Measurements from ENCODE around the gene COL4A4. TPM values are rescaled to one million over a fixed set of nuclear protein-coding genes. Genes with fewer than 3 reads are reported as not detected.
"Not testable (repeated sequence)": the region's sequence is repeated elsewhere in the genome, so short reads cannot be mapped to it uniquely, and the experiment has no call there.

Gene COL4A4
- total RNA-seq, 1 donor from 2014 or later, result 20.5 TPM

DNA sequence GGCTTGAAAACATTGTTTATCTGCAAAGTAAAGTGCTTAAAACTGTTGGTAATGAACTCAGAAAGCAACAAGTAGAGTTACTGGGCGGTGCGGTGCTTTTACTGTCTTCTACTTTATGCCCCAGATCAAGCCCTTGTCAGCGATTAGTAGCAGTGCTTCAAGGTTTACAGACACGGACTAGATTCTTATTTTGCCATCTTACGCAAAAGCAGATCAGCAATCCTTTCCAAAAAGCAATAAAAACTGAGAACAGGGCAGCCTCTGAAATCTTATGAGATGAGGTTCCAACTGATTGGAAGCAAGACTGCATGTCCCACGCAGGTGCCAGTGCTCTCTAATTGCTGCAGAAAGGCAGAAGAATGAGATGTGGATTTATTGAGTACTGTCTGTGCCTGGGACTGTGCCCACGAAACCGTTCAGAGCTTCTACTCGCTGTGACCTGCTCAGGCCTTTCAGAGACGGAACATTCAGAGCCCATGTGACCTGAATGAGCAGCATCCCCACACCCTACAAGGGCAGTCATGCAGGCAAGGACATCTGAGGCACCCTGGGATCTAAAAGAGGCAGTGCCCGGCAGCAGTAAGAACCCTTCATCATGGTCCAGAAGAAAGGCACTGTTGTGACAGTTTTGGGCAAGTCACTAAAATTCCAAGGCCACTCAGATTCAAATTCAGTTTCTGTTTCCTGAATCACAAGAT is 16.1 kb upstream of the COL4A4 start:
- intact Hi-C loops (cut with DNase I), result no loop called here
- peak overlapping the region; percentile 8 to 23 for H3K4me3 ChIP-seq
- no peaks in the 10 kb centered on the region for H3K27me3 ChIP-seq
- peak overlapping the region in 1 of 2 donors; percentile 63 for H3K27ac ChIP-seq
- no peaks in the 10 kb centered on the region for H3K36me3 ChIP-seq
- TF ChIP-seq, protein P1, sequence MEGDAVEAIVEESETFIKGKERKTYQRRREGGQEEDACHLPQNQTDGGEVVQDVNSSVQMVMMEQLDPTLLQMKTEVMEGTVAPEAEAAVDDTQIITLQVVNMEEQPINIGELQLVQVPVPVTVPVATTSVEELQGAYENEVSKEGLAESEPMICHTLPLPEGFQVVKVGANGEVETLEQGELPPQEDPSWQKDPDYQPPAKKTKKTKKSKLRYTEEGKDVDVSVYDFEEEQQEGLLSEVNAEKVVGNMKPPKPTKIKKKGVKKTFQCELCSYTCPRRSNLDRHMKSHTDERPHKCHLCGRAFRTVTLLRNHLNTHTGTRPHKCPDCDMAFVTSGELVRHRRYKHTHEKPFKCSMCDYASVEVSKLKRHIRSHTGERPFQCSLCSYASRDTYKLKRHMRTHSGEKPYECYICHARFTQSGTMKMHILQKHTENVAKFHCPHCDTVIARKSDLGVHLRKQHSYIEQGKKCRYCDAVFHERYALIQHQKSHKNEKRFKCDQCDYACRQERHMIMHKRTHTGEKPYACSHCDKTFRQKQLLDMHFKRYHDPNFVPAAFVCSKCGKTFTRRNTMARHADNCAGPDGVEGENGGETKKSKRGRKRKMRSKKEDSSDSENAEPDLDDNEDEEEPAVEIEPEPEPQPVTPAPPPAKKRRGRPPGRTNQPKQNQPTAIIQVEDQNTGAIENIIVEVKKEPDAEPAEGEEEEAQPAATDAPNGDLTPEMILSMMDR (IDR thresholded peaks at IDR 0.05), result no peak
- no peaks in the 10 kb centered on the region for H3K9me3 ChIP-seq
- no peak for DNase-seq (ENCODE audit: low spot score in 2 of 2)
- H3K4me1 ChIP-seq, result peaks cover 0 to 5% of the 10 kb centered on the region in 2 donors

DNA sequence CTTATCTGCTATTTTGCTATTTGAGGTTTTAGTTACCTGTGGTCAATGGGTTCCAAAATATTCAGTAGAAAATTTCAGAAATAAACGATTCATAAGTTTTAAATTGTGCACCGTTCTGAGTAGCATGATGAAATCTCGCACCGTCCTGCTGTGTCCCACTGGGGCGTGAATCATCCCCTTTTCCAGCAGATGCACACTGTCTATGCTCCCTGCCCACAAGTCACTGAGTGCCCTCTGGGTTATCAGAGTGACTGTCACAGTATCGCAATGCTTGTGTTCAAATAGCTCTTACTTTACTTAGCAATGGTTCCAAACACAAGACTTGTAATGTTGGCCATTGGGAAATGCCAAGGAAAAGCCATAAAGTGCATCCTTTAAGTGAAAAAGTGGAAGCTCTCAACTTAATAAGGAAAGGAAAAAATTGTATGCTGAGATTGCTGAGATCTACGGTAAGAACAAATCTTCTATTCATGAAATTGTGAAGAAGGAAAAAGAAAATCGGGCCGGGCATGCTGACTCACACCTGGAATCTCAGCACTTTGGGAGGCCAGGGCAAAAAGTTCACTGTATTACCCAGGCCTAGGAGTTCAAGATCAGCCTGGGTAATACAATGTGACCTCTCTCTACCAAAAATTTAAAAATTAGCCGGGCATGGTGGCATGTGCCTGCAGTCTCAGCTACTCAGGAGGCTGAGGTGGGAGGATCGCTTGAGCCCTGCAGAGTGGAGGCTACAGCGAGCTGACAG is 13.8 kb upstream of the COL4A4 start:
- intact Hi-C loops (cut with DNase I), result no loop called here
- Histone ChIP-seq H3K36me3 (no peaks in the 10 kb centered on the region), H3K4me1 (peaks cover 0 to 5% of the 10 kb centered on the region in 2 donors), H3K27ac (no peak overlapping the region), H3K27me3 (no peaks in the 10 kb centered on the region), H3K4me3 (no peak overlapping the region), H3K9me3 (no peaks in the 10 kb centered on the region)
- DNase-seq (ENCODE audit: low spot score in 2 of 2), result no peak
- TF ChIP-seq, protein P1 (IDR thresholded peaks at IDR 0.05), result no peak

GRCh38 chr2:227171779-227172178 is 7.8 kb upstream of the COL4A4 start:
- H3K27ac ChIP-seq; H3K9me3 ChIP-seq; H3K27me3 ChIP-seq; DNase-seq (ENCODE audit: low spot score in 2 of 2); intact Hi-C loops (cut with DNase I); H3K4me3 ChIP-seq; H3K36me3 ChIP-seq; H3K4me1 ChIP-seq: not testable (repeated sequence)

GRCh38 chr2:227164763-227165291 is 822 bp upstream of the COL4A4 start:
- Histone ChIP-seq H3K4me1 (no peaks in the 10 kb centered on the region), H3K27me3 (no peaks in the 10 kb centered on the region), H3K27ac (peak overlapping the region; percentile 70 to 79), H3K36me3 (no peaks in the 10 kb centered on the region), H3K4me3 (peak overlapping the region; percentile 82 to 88), H3K9me3 (no peaks in the 10 kb centered on the region)
- DNase-seq (ENCODE audit: low spot score in 2 of 2), result no peak
- intact Hi-C loops (cut with DNase I), result loop anchor here (2.0 kb wide), 1 partner anchor 24 kb away; no protein-coding TSS in a partner anchor
- TF ChIP-seq, protein P1 (IDR thresholded peaks at IDR 0.05), result no peak

GRCh38 chr2:227163485-227163997 is 464 bp downstream of the COL4A4 start:
- H3K36me3 ChIP-seq, result no peaks in the 10 kb centered on the region
- TF ChIP-seq, protein P1 (IDR thresholded peaks at IDR 0.05), result no peak
- intact Hi-C loops (cut with DNase I), result no loop called here
- no peak for DNase-seq (ENCODE audit: low spot score in 2 of 2)
- H3K27me3 ChIP-seq, result no peaks in the 10 kb centered on the region
- no peaks in the 10 kb centered on the region for H3K4me1 ChIP-seq
- H3K27ac ChIP-seq, result peak overlapping the region; percentile 70 to 79
- H3K9me3 ChIP-seq, result no peaks in the 10 kb centered on the region
- H3K4me3 ChIP-seq, result peak overlapping the region; percentile 82 to 88

DNA sequence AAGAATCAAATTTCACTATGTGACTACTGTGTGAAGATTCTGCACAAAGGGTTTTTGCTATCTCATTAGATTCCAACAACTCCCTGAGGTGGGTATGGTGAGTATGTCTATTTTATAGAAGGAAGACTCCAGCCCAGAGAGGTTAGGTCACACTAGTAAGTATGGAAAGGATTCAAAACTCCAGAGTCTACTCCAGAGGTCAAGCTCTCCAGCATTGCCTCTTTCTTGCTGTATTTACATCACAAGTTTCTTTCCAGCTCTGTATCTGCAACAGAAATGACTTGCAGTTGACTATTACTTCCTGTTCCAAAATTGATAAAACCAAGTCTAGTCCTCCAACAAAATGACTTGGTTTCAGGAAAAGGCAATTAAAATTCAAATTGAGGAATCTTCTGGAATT is 2.1 kb downstream of the COL4A4 start:
- Histone ChIP-seq H3K9me3 (no peaks in the 10 kb centered on the region), H3K36me3 (no peaks in the 10 kb centered on the region), H3K27ac (no peak overlapping the region), H3K27me3 (no peaks in the 10 kb centered on the region), H3K4me1 (no peaks in the 10 kb centered on the region), H3K4me3 (no peak overlapping the region)
- TF ChIP-seq, protein P1 (IDR thresholded peaks at IDR 0.05), result no peak
- no peak for DNase-seq (ENCODE audit: low spot score in 2 of 2)
- intact Hi-C loops (cut with DNase I), result no loop called here
